Suprapubic skin (tissue), 3 donors: ENCODE measurements around the gene SLC13A2.

ENCODE experiments used
- POLR2A ChIP-seq, 2 donors: fragments of 450-650 bp; IDR thresholded peaks; one replicate each; pipeline ENCODE4 v1.6.1; 2017; ENCODE audit warnings: antibody characterized with exemption in 2 of 2, mild to moderate bottlenecking in 2 of 2, moderate library complexity in 2 of 2
- TF ChIP-seq, protein P1 (sequence below), 2 donors: fragments of 200-600 bp in 1 of 2; fragments of 450-650 bp in 1 of 2; sonication (generic) in 1 of 2; IDR thresholded peaks; one replicate each; pipeline ENCODE4 v1.5.1; 2016 to 2019; ENCODE audit warnings: antibody characterized with exemption in 2 of 2, mild to moderate bottlenecking in 1 of 2, moderate library complexity in 1 of 2

DNA sequence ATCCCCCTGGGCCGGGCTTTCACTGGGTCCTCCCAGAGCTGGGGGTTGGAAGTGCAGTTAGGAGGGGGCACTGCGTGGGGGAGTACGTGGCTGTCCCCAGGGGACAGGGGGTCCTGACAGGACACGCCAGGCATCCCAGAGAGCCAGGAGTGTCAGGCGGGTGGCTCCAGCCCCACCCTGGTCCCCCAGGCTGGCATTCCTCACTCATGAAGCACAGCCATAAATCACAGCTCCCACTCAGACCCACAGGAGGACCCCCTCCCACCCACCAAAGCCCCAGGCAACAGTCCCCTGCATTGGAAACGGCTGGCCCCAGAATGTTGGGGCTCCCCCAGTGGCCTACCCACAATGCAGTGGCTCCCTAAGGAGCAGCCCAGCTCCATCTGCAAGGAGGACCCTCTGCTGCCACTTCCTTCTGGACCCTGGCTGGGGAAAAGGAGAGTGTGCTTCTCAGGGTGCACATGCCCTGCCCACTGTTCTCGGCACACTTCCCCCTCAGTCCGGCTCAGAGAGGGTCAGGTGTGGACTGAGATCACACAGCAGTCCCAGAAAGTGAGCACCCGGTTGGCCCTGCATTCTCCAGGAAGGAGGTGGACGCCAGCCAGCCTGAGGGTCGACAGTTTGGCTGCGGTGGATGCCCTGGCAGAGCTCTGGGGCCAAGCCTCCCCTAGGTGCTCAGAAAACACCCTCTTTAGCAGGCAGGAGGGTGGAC lies 25.4 kb downstream of the SLC13A2 start:
- TF ChIP-seq, protein P1, sequence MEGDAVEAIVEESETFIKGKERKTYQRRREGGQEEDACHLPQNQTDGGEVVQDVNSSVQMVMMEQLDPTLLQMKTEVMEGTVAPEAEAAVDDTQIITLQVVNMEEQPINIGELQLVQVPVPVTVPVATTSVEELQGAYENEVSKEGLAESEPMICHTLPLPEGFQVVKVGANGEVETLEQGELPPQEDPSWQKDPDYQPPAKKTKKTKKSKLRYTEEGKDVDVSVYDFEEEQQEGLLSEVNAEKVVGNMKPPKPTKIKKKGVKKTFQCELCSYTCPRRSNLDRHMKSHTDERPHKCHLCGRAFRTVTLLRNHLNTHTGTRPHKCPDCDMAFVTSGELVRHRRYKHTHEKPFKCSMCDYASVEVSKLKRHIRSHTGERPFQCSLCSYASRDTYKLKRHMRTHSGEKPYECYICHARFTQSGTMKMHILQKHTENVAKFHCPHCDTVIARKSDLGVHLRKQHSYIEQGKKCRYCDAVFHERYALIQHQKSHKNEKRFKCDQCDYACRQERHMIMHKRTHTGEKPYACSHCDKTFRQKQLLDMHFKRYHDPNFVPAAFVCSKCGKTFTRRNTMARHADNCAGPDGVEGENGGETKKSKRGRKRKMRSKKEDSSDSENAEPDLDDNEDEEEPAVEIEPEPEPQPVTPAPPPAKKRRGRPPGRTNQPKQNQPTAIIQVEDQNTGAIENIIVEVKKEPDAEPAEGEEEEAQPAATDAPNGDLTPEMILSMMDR (IDR thresholded peaks at IDR 0.05): no peak
- no peak for TF ChIP-seq POLR2A (IDR thresholded peaks at IDR 0.05)
